OCI-LY7 (cell line): Measurements from ENCODE around the gene SDHD. TPM values are rescaled to one million over a fixed set of nuclear protein-coding genes. Genes with fewer than 3 reads are reported as not detected.

Experiments
- BruUV-seq: library from RNA; stranded (reverse); fragments of 400-500 nt; replicated peaks from 2 replicates; lab custom pipeline; 2021; lab: Mats Ljungman, UMichigan
- CTCF ChIA-PET: fragments of 300-600 bp; sonication (Branson Sonifier 250); formaldehyde crosslinking; loops from one replicate; lab custom pipeline; 2022; ENCODE audit warnings: antibody characterized with exemption; ENCODE audit not compliant: unreplicated experiment; lab: Charles Lee
- POLR2A ChIA-PET: fragments of 300-600 bp; sonication (Branson Sonifier 250); formaldehyde crosslinking; loops from one replicate; lab custom pipeline; 2022; ENCODE audit warnings: antibody characterized with exemption; lab: Charles Lee
- DNase-seq: peaks from one replicate; pipeline ENCODE4 v3.0.0-alpha.2; 2015; ENCODE audit warnings: low spot score
- H2AFZ ChIP-seq: fragments of 200-600 bp; sonication (generic), shearing (Covaris generic); 2 replicates; pipeline ENCODE4 v1.6.1; 2014; ENCODE audit warnings: mild to moderate bottlenecking, antibody characterized with exemption, low read length, moderate library complexity
- H3K27ac ChIP-seq: fragments of 200-600 bp; sonication (generic); 2 replicates; pipeline ENCODE4 v1.5.1; 2014; ENCODE audit warnings: mixed run types, low read depth, mild to moderate bottlenecking, moderate library complexity, low read length, inconsistent platforms; ENCODE audit not compliant: poor library complexity, severe bottlenecking
- H3K36me3 ChIP-seq: fragments of 200-600 bp; sonication (generic); 2 replicates; pipeline ENCODE4 v1.6.1; 2014; ENCODE audit warnings: mild to moderate bottlenecking, antibody characterized with exemption, low read length, moderate library complexity, mixed read lengths; ENCODE audit not compliant: insufficient read depth
- H3K4me1 ChIP-seq: fragments of 200-600 bp; sonication (generic); 2 replicates; pipeline ENCODE4 v1.5.1; 2014; ENCODE audit warnings: mild to moderate bottlenecking, low read length; ENCODE audit not compliant: insufficient read depth, poor library complexity, severe bottlenecking
- H3K4me2 ChIP-seq: fragments of 200-600 bp; sonication (generic); 2 replicates; pipeline ENCODE4 v1.6.1; 2014; ENCODE audit warnings: mild to moderate bottlenecking, low read length
- H3K4me3 ChIP-seq: fragments of 200-600 bp; sonication (generic); 2 replicates; pipeline ENCODE4 v1.5.1; 2014; ENCODE audit warnings: mild to moderate bottlenecking, low read depth, low read length; ENCODE audit not compliant: poor library complexity, severe bottlenecking
- H3K79me2 ChIP-seq: fragments of 200-600 bp; sonication (generic); 2 replicates; pipeline ENCODE4 v1.6.1; 2016; ENCODE audit warnings: low read depth, mild to moderate bottlenecking, low read length, moderate library complexity, mixed read lengths; ENCODE audit not compliant: insufficient read depth
- H3K9me2 ChIP-seq: fragments of 200-600 bp; sonication (generic); 2 replicates; pipeline ENCODE4 v1.6.1; 2016; ENCODE audit warnings: mild to moderate bottlenecking, low read length, mixed read lengths; ENCODE audit not compliant: insufficient read depth
- H3K9me3 ChIP-seq: fragments of 200-600 bp; sonication (generic); 2 replicates; pipeline ENCODE4 v1.6.1; 2014; ENCODE audit warnings: mild to moderate bottlenecking, mixed run types, low read length, mixed read lengths
- H4K20me1 ChIP-seq: fragments of 200-600 bp; sonication (generic); 2 replicates; pipeline ENCODE4 v1.6.1; 2014; ENCODE audit warnings: mild to moderate bottlenecking, antibody characterized with exemption, low read length, moderate library complexity, mixed read lengths; ENCODE audit not compliant: insufficient read depth
- EZH2phosphoT487 ChIP-seq: fragments of 200-600 bp; sonication (generic); IDR thresholded peaks from 2 replicates; pipeline ENCODE4 v1.6.1; 2018; ENCODE audit warnings: low read depth, borderline replicate concordance, mild to moderate bottlenecking, mixed run types, antibody characterized with exemption, low read length, moderate library complexity, mixed read lengths
- intact Hi-C: fragments of 100-400 bp; cut with micrococcal nuclease; formaldehyde crosslinking; loops from one replicate; pipeline ENCODE4 v1.10.0; 2022; ENCODE audit not compliant: unreplicated experiment
- total RNA-seq, 2 experiments: library from RNA; depleted of rRNA in 1 of 2; stranded (reverse); fragments of >200 nt in 1 of 2; shearing (Covaris generic) in 1 of 2; gene quantifications; 2 replicates each; pipeline ENCODE4 v1.2.3, GENCODE V29; 2014 to 2022
- TF ChIP-seq, protein P1 (sequence below): fragments of 200-600 bp; sonication (generic); conservative IDR thresholded peaks from 2 replicates; pipeline ENCODE4 v1.5.1; 2014; ENCODE audit warnings: mild to moderate bottlenecking, antibody characterized with exemption, low read length, moderate library complexity, mixed read lengths

The SDHD gene
- total RNA-seq, 2 experiments from 2014 or later, result 58.8 to 77.1 TPM

DNA sequence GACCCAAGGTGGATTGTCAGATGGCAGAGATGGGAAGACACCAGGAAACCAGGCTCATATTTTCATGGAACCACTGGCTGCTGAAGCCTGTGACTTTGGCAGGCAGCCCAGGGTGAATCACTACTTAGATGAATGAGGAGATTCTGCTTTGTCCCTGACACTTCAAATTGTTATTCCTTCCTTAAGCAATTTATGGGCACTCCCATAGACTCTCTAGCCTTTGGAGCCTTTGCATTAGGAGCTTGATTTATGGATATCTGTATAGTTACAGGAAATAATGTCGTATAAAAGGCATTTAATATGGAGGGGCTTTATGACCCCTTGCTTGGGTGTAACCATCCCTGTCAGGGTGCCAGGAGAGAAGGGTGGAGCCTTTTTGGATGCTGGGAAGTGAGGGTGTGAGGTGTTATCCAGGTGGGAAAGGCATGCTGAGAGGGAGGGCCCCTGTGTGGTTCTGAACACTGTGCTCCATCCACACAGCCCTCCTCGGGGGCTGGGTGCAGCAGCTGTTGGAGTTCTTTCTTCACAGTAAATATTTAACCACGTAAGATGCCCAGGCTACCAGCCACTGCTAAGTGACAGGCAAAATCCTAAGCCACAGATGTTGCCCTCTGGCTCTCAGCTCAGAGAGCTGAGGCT is 41.9 kb downstream of the SDHD start:
- BruUV-seq, result no TSS peak
- no peak overlapping the region for H2AFZ ChIP-seq
- intact Hi-C loops, result no loop called here
- TF ChIP-seq, protein P1, sequence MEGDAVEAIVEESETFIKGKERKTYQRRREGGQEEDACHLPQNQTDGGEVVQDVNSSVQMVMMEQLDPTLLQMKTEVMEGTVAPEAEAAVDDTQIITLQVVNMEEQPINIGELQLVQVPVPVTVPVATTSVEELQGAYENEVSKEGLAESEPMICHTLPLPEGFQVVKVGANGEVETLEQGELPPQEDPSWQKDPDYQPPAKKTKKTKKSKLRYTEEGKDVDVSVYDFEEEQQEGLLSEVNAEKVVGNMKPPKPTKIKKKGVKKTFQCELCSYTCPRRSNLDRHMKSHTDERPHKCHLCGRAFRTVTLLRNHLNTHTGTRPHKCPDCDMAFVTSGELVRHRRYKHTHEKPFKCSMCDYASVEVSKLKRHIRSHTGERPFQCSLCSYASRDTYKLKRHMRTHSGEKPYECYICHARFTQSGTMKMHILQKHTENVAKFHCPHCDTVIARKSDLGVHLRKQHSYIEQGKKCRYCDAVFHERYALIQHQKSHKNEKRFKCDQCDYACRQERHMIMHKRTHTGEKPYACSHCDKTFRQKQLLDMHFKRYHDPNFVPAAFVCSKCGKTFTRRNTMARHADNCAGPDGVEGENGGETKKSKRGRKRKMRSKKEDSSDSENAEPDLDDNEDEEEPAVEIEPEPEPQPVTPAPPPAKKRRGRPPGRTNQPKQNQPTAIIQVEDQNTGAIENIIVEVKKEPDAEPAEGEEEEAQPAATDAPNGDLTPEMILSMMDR, result no peak
- TF ChIP-seq EZH2phosphoT487, result no peak
- H3K4me1 ChIP-seq, result no peaks in the 10 kb centered on the region
- no peak for DNase-seq
- ChIA-PET POLR2A (interaction anchor here (0.7 to 1.0 kb wide), 2 partner anchors 16 to 387 kb away, joined by 3 to 4 read pairs; no protein-coding TSS in a partner anchor), CTCF (no interaction called here)
- H3K36me3 ChIP-seq, result no peaks in the 10 kb centered on the region
- no peaks in the 10 kb centered on the region for H3K9me2 ChIP-seq
- H3K79me2 ChIP-seq, result no peaks in the 10 kb centered on the region
- H3K4me2 ChIP-seq, result no peak overlapping the region
- H4K20me1 ChIP-seq, result no peaks in the 10 kb centered on the region
- H3K9me3 ChIP-seq, result no peaks in the 10 kb centered on the region
- H3K27ac ChIP-seq, result no peak overlapping the region
- no peak overlapping the region for H3K4me3 ChIP-seq

DNA sequence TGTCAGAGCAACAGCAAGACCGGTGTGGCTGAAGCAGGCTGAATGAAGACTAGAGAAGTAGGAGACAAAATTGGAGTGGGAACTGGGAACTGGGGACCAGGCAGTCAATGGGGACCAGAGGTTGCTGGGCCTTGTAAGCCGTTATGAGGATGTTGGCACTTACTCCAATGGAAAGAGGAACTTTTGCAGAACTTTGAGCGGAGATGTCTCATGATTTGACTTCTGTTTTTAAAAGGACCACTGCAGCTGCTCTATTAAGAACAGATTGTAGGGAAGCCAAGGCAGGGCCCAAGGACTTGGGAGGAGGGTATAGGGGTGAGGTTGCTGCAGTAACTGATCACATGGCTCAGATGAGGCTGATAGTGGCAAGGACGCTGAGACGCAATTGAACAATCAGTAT is 43.0 kb downstream of the SDHD start:
- intact Hi-C loops, result no loop called here
- H4K20me1 ChIP-seq, result no peaks in the 10 kb centered on the region
- no peaks in the 10 kb centered on the region for H3K4me1 ChIP-seq
- ChIA-PET CTCF (no interaction called here), POLR2A (interaction anchor here (0.6 kb wide), 1 partner anchor 613 kb away, joined by 4 read pairs; no protein-coding TSS in a partner anchor)
- H2AFZ ChIP-seq, result no peak overlapping the region
- no TSS peak for BruUV-seq
- H3K9me2 ChIP-seq, result no peaks in the 10 kb centered on the region
- H3K79me2 ChIP-seq, result no peaks in the 10 kb centered on the region
- H3K9me3 ChIP-seq, result no peaks in the 10 kb centered on the region
- TF ChIP-seq, protein P1, result no peak
- no peak for TF ChIP-seq EZH2phosphoT487
- H3K4me2 ChIP-seq, result no peak overlapping the region
- H3K27ac ChIP-seq, result no peak overlapping the region
- DNase-seq, result no peak
- H3K36me3 ChIP-seq, result no peaks in the 10 kb centered on the region
- H3K4me3 ChIP-seq, result no peak overlapping the region

DNA sequence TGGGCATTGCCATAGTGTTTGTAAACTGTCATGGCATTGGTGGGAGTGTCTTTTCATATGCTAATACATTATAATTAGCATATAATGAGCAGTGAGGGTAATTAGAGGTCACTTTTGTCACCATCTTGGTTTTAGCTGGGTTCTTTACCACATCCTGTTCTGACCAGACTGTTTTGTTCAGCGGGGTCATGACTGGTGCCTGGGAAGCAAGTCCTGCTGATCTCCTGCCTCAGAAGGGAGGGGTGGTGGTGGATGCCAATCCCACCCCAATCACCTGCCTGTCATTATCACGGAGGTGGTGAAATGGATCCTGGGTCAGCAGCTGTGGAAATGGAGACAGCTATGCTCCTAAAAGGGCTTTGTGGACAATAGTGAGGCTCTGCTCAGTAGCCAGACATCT is 46.1 kb downstream of the SDHD start:
- Histone ChIP-seq H3K27ac (no peak overlapping the region), H2AFZ (no peak overlapping the region), H3K4me2 (no peak overlapping the region), H3K9me3 (no peaks in the 10 kb centered on the region), H3K9me2 (no peaks in the 10 kb centered on the region), H3K79me2 (no peaks in the 10 kb centered on the region), H3K4me1 (no peaks in the 10 kb centered on the region), H3K36me3 (no peaks in the 10 kb centered on the region), H3K4me3 (no peak overlapping the region), H4K20me1 (no peaks in the 10 kb centered on the region)
- intact Hi-C loops, result no loop called here
- BruUV-seq, result no TSS peak
- ChIA-PET POLR2A (no interaction called here), CTCF (no interaction called here)
- TF ChIP-seq EZH2phosphoT487, result no peak
- DNase-seq, result no peak
